WTC11 (cell line): ENCODE measurements around the gene ATAD3C. TPM values are rescaled to one million over a fixed set of nuclear protein-coding genes. Genes with fewer than 3 reads are reported as not detected.
"Not testable (repeated sequence)": the region's sequence is repeated elsewhere in the genome, so short reads cannot be mapped to it uniquely, and the experiment has no call there.

ENCODE experiments used
- ATAC-seq: fragments of 200-7000 bp; cut with Tn5 transposase; 2 replicates; pipeline ENCODE4 v1.10.0; 2021; ENCODE audit warnings: mild to moderate bottlenecking, moderate library complexity
- CTCF ChIA-PET: fragments of 300-600 bp; sonication (Branson Sonifier 250); formaldehyde crosslinking; loops from one replicate; lab custom pipeline; 2021; ENCODE audit warnings: antibody characterized with exemption; lab: Charles Lee
- POLR2A ChIA-PET: fragments of 350-600 bp; sonication (Branson Sonifier 250); formaldehyde crosslinking; loops from one replicate; lab custom pipeline; 2021; ENCODE audit warnings: antibody characterized with exemption; lab: Charles Lee
- DNase-seq: peaks from one replicate; pipeline ENCODE4 v3.0.0; 2021; ENCODE audit warnings: low spot score
- H3K27ac Mint-ChIP-seq: 2 replicates; pipeline ENCODE4 v1.8.0; 2021; ENCODE audit warnings: mixed read lengths
- H3K27me3 Mint-ChIP-seq: 2 replicates; pipeline ENCODE4 v1.8.0; 2021; ENCODE audit warnings: low read depth, mild to moderate bottlenecking, moderate library complexity, mixed read lengths
- H3K36me3 Mint-ChIP-seq: 2 replicates; pipeline ENCODE4 v1.8.0; 2021; ENCODE audit warnings: mixed read lengths
- H3K4me1 Mint-ChIP-seq: 2 replicates; pipeline ENCODE4 v1.8.0; 2022; ENCODE audit warnings: mixed read lengths
- H3K4me3 Mint-ChIP-seq: 2 replicates; pipeline ENCODE4 v1.8.0; 2021; ENCODE audit warnings: mild to moderate bottlenecking, moderate library complexity, mixed read lengths
- H3K9me3 Mint-ChIP-seq: 2 replicates; pipeline ENCODE4 v1.8.0; 2021; ENCODE audit warnings: mixed read lengths
- total RNA-seq: library from RNA; stranded (reverse); gene quantifications from 3 replicates; pipeline ENCODE4 v1.2.3, GENCODE V29; 2021
- TF ChIP-seq, protein P1 (sequence below): sonication (generic); formaldehyde crosslinking; IDR thresholded peaks from 2 replicates; pipeline ENCODE4 v1.8.0; 2022; ENCODE audit warnings: missing genetic modification reagents
- TF ChIP-seq, protein P2 (sequence below): sonication (generic); formaldehyde crosslinking; IDR thresholded peaks from 2 replicates; pipeline ENCODE4 v1.8.0; 2022; ENCODE audit warnings: mild to moderate bottlenecking, missing genetic modification reagents
- TF ChIP-seq, protein P3 (sequence below): sonication (generic); formaldehyde crosslinking; IDR thresholded peaks from 2 replicates; pipeline ENCODE4 v1.8.1; 2023; ENCODE audit warnings: mild to moderate bottlenecking, missing genetic modification reagents, moderate library complexity
- TF ChIP-seq, protein P4 (sequence below): fragments of 200-600 bp; IDR thresholded peaks from 2 replicates; pipeline ENCODE4 v1.8.0; 2022; ENCODE audit warnings: antibody characterized with exemption

The ATAD3C gene
- total RNA-seq, 1 experiment from 2014 or later: 0.61 TPM

DNA sequence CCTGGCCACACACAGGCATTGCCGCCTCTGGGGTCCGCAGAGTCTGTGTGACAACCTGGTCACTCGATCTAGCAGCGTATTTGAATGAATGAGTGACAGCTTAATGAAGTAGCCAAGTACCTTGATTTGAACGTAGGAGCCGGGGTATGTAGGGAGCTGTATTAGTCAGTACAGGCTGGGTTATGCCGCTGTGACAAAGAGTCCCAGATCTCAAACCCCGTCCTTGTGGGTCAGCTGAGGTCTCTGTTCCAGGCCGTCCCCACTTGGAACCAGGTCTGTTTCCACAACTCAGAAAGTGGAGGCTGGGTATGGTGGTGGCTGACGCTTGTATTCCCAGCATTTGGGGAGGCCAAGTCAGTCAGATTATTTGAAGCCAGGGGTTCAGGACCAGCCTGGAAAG lies 42.1 kb downstream of the ATAD3C start (continued):
- TF ChIP-seq, protein P1, sequence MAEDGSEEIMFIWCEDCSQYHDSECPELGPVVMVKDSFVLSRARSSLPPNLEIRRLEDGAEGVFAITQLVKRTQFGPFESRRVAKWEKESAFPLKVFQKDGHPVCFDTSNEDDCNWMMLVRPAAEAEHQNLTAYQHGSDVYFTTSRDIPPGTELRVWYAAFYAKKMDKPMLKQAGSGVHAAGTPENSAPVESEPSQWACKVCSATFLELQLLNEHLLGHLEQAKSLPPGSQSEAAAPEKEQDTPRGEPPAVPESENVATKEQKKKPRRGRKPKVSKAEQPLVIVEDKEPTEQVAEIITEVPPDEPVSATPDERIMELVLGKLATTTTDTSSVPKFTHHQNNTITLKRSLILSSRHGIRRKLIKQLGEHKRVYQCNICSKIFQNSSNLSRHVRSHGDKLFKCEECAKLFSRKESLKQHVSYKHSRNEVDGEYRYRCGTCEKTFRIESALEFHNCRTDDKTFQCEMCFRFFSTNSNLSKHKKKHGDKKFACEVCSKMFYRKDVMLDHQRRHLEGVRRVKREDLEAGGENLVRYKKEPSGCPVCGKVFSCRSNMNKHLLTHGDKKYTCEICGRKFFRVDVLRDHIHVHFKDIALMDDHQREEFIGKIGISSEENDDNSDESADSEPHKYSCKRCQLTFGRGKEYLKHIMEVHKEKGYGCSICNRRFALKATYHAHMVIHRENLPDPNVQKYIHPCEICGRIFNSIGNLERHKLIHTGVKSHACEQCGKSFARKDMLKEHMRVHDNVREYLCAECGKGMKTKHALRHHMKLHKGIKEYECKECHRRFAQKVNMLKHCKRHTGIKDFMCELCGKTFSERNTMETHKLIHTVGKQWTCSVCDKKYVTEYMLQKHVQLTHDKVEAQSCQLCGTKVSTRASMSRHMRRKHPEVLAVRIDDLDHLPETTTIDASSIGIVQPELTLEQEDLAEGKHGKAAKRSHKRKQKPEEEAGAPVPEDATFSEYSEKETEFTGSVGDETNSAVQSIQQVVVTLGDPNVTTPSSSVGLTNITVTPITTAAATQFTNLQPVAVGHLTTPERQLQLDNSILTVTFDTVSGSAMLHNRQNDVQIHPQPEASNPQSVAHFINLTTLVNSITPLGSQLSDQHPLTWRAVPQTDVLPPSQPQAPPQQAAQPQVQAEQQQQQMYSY (CRISPR knock-in tag): no peak

DNA sequence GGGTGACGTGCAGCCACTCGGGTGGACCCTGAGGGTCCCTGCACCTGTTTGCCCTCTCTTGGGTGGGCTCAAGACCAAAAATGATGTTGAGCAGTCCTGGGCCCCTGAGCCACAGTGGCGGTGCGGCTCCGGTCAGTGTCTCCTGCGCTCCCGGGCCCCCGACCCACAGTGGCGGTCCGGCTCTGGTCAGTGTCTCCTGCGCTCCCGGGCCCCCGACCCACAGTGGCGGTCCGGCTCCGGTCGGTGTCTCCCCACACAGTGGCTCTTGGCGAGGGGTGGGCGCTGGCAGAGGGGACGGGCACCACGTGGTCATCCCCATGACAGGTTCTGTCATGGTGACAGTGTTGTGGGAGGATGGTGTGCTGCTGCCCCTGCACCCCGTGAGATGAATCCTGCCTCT lies 44.8 kb downstream of the ATAD3C start:
- CTCF ChIA-PET: interaction anchor here (2.2 kb wide), 1 partner anchor 11 kb away, joined by 8 read pairs; no protein-coding TSS in a partner anchor
- H3K4me3 Mint-ChIP-seq, H3K27ac Mint-ChIP-seq, ATAC-seq, H3K4me1 Mint-ChIP-seq, H3K9me3 Mint-ChIP-seq, DNase-seq, H3K27me3 Mint-ChIP-seq, POLR2A ChIA-PET: not testable (repeated sequence)
- peaks cover 38% of the 10 kb centered on the region for H3K36me3 Mint-ChIP-seq

DNA sequence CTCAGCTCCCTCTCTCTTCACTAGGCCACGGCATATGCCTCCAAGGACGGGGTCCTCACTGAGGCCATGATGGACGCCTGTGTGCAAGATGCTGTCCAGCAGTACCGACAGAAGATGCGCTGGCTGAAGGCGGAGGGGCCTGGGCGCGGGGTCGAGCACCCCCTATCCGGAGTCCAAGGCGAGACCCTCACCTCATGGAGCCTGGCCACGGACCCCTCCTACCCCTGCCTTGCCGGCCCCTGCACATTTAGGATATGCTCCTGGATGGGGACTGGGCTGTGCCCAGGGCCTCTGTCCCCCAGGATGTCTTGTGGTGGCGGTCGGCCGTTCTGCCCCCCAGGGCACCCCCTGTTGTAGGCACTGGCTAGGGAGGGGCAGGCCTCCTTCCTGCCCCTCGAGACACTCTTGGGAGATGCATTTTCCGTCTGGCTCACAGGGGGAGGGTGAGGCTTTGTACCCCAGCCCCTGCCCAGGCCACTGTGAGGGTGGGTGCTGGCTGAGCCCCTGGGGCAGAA lies 46.0 kb downstream of the ATAD3C start:
- CTCF ChIA-PET: interaction anchor here (2.2 kb wide), 1 partner anchor 10 kb away, joined by 8 read pairs; no protein-coding TSS in a partner anchor
- H3K27me3 Mint-ChIP-seq, DNase-seq, H3K4me1 Mint-ChIP-seq, H3K27ac Mint-ChIP-seq, ATAC-seq, H3K4me3 Mint-ChIP-seq, POLR2A ChIA-PET, H3K9me3 Mint-ChIP-seq: not testable (repeated sequence)
- peaks cover 28% of the 10 kb centered on the region for H3K36me3 Mint-ChIP-seq

DNA sequence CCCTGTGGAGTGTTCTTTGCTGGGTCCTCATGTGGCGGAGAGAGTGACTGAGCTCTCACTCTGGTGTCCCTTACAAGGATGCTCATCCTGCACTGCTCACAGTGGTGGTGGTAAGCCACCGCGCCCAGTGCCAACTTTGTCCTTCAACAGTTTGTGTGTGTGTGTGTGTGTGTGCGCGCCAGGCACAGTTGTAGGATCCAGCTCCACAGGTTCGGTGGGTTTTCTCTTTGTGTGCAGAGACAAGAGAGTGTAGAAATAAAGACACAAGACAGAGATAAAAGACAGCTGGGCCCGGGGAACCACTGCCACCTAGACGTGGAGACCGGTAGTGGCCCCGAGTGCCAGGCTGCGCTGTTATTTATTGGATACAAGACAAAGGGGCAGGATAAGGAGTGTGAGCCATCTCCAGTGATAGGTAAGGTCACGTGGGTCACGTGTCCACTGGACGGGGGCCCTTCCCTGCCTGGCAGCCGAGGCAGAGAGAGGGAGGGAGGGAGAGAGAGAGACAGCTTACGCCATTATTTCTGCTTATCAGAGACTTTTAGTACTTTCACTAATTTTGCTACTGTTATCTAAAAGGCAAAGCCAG lies 55.4 kb downstream of the ATAD3C start:
- ChIA-PET POLR2A (interaction anchor here (0.5 to 0.7 kb wide), 3 partner anchors 42 to 317 kb away, joined by 3 to 4 read pairs (median 3); no protein-coding TSS in a partner anchor), CTCF (interaction anchor here (0.6 to 2.2 kb wide), 20 partner anchors 11 to 404 kb away, joined by 3 to 14 read pairs (median 4); partner anchors contain the start of genes CCNL2 and MRPL20)
- ATAC-seq (peak; percentile 67), DNase-seq (peak; percentile 74)
- TF ChIP-seq, protein P2, sequence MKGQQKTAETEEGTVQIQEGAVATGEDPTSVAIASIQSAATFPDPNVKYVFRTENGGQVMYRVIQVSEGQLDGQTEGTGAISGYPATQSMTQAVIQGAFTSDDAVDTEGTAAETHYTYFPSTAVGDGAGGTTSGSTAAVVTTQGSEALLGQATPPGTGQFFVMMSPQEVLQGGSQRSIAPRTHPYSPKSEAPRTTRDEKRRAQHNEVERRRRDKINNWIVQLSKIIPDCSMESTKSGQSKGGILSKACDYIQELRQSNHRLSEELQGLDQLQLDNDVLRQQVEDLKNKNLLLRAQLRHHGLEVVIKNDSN (CRISPR knock-in tag): peak; percentile 63
- TF ChIP-seq, protein P3, sequence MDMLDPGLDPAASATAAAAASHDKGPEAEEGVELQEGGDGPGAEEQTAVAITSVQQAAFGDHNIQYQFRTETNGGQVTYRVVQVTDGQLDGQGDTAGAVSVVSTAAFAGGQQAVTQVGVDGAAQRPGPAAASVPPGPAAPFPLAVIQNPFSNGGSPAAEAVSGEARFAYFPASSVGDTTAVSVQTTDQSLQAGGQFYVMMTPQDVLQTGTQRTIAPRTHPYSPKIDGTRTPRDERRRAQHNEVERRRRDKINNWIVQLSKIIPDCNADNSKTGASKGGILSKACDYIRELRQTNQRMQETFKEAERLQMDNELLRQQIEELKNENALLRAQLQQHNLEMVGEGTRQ (CRISPR knock-in tag): peak; percentile 77
- TF ChIP-seq, protein P4, sequence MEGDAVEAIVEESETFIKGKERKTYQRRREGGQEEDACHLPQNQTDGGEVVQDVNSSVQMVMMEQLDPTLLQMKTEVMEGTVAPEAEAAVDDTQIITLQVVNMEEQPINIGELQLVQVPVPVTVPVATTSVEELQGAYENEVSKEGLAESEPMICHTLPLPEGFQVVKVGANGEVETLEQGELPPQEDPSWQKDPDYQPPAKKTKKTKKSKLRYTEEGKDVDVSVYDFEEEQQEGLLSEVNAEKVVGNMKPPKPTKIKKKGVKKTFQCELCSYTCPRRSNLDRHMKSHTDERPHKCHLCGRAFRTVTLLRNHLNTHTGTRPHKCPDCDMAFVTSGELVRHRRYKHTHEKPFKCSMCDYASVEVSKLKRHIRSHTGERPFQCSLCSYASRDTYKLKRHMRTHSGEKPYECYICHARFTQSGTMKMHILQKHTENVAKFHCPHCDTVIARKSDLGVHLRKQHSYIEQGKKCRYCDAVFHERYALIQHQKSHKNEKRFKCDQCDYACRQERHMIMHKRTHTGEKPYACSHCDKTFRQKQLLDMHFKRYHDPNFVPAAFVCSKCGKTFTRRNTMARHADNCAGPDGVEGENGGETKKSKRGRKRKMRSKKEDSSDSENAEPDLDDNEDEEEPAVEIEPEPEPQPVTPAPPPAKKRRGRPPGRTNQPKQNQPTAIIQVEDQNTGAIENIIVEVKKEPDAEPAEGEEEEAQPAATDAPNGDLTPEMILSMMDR: peak; percentile 46
- not testable (repeated sequence) for H3K9me3 Mint-ChIP-seq, H3K27me3 Mint-ChIP-seq, H3K4me1 Mint-ChIP-seq, H3K36me3 Mint-ChIP-seq
- Mint-ChIP-seq H3K4me3 (peak overlapping the region; percentile 32; the same call in 1 of the 2 replicates), H3K27ac (peak overlapping the region; percentile 55)

DNA sequence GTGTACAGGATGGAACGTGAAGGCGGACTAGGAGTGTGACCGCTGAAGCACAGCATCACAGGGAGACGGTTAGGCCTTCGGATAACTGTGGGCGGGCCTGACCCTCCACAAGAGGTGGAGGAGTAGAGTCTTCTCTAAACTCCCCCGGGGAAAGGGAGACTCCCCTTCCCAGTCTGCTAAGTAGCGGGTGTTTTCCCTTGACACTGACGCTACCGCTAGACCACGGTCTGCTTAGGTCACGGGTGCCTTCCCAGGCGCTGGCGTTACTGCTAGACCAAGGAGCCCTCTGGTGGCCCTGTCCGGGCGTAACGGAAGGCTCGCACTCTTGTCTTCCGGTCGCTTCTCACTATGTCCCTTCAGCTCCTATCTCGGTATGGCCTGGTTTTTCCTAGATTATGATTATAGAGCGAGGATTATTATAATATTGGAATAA lies 55.9 kb downstream of the ATAD3C start:
- ChIA-PET POLR2A (interaction anchor here (0.7 kb wide), 1 partner anchor 100 kb away, joined by 3 read pairs; no protein-coding TSS in a partner anchor), CTCF (interaction anchor here (0.6 to 2.2 kb wide), 14 partner anchors 11 to 404 kb away, joined by 3 to 14 read pairs (median 4); partner anchors contain the start of genes CCNL2 and MRPL20)
- Mint-ChIP-seq H3K4me3 (peak overlapping the region; percentile 32; the same call in 1 of the 2 replicates), H3K27ac (peak overlapping the region; percentile 55)
- not testable (repeated sequence) for H3K27me3 Mint-ChIP-seq, H3K9me3 Mint-ChIP-seq, H3K36me3 Mint-ChIP-seq, H3K4me1 Mint-ChIP-seq
- peak; percentile 29 for DNase-seq
- ATAC-seq: peak; percentile 32

DNA sequence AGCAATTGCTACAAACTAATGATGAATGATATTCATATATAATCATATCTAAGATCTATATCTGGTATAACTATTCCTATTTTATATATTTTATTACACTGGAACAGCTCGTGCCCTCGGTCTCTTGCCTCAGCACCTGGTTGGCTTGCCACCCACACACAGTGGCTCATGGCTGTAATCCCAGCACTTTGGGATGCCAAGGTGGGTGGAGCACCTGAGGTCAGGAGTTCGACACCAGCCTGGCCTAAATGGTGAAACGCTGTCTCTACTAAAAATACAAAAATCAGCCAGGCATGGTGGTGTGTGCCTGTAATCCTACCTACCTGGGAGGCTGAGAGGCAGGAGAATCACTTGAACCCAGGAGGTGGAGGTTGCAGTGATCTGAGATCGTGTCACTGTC lies 56.3 kb downstream of the ATAD3C start:
- not testable (repeated sequence) for H3K4me3 Mint-ChIP-seq, ATAC-seq, H3K27me3 Mint-ChIP-seq, H3K4me1 Mint-ChIP-seq, H3K36me3 Mint-ChIP-seq, H3K9me3 Mint-ChIP-seq, DNase-seq, H3K27ac Mint-ChIP-seq
- POLR2A ChIA-PET: interaction anchor here (0.7 kb wide), 1 partner anchor 100 kb away, joined by 3 read pairs; no protein-coding TSS in a partner anchor
- CTCF ChIA-PET: interaction anchor here (0.6 to 2.2 kb wide), 8 partner anchors 12 to 403 kb away, joined by 3 to 8 read pairs (median 5); partner anchors contain the start of gene MRPL20
